Measurements from ENCODE around the gene COL28A1.

Gene COL28A1

GRCh38 chr7:7535691-7536090 lies at the start of gene COL28A1:
TSS of gene COL28A1 (minus strand) at chr7:7535873. CDS start at chr7:7532875, 2,998 bp downstream.
- DNase-seq (ENCODE audit: low spot score), result no peak
- TF ChIP-seq CTCF (IDR thresholded peaks at IDR 0.05; ENCODE audit: extremely low read depth, insufficient read depth, missing control alignments), result no peak
- in situ Hi-C loops (cut with MboI; ENCODE audit: low pct_unique_long_range_greater_than_20kb, low sequenced_read_pairs, unreplicated experiment), result loop anchor here (10.0 kb wide), 1 partner anchor 421 kb away; no protein-coding TSS in a partner anchor

GRCh38 chr7:7584653-7585052 lies 49.0 kb upstream of the COL28A1 start:
- DNase-seq (ENCODE audit: low spot score), result no peak
- no peak for TF ChIP-seq CTCF (IDR thresholded peaks at IDR 0.05; ENCODE audit: extremely low read depth, insufficient read depth, missing control alignments)
- in situ Hi-C loops (cut with MboI; ENCODE audit: low pct_unique_long_range_greater_than_20kb, low sequenced_read_pairs, unreplicated experiment), result no loop called here

- in situ Hi-C loops (cut with MboI; ENCODE audit: low pct_unique_long_range_greater_than_20kb, low sequenced_read_pairs, unreplicated experiment), result no loop called here
- DNase-seq (ENCODE audit: low spot score), result no peak
- no peak for TF ChIP-seq CTCF (IDR thresholded peaks at IDR 0.05; ENCODE audit: extremely low read depth, insufficient read depth, missing control alignments)
Measured at GRCh38 chr7:7583731-7584130, 48.1 kb upstream of the COL28A1 start.

GRCh38 chr7:7582596-7582995 lies 46.9 kb upstream of the COL28A1 start:
- in situ Hi-C loops (cut with MboI; ENCODE audit: low pct_unique_long_range_greater_than_20kb, low sequenced_read_pairs, unreplicated experiment), result no loop called here
- TF ChIP-seq CTCF (IDR thresholded peaks at IDR 0.05; ENCODE audit: extremely low read depth, insufficient read depth, missing control alignments), result no peak
- no peak for DNase-seq (ENCODE audit: low spot score)

GRCh38 chr7:7581531-7582179 lies 46.0 kb upstream of the COL28A1 start:
- TF ChIP-seq CTCF (IDR thresholded peaks at IDR 0.05; ENCODE audit: extremely low read depth, insufficient read depth, missing control alignments), result no peak
- in situ Hi-C loops (cut with MboI; ENCODE audit: low pct_unique_long_range_greater_than_20kb, low sequenced_read_pairs, unreplicated experiment), result no loop called here
- DNase-seq (ENCODE audit: low spot score), result no peak

GRCh38 chr7:7579638-7580037 lies 44.0 kb upstream of the COL28A1 start:
- in situ Hi-C loops (cut with MboI; ENCODE audit: low pct_unique_long_range_greater_than_20kb, low sequenced_read_pairs, unreplicated experiment), result no loop called here
- DNase-seq (ENCODE audit: low spot score), result no peak
- no peak for TF ChIP-seq CTCF (IDR thresholded peaks at IDR 0.05; ENCODE audit: extremely low read depth, insufficient read depth, missing control alignments)

Data from GM13977 (cell line).